ENCODE measurements around the gene DCBLD2. TPM values are rescaled to one million over a fixed set of nuclear protein-coding genes. Genes with fewer than 3 reads are reported as not detected.
A peak's percentile ranks its signal among the peaks of the same experiment; 100 is the strongest.

The DCBLD2 gene
- 60.8 and 70.2 TPM in 2 replicates for total RNA-seq (2014; rRNA removed; shearing (Covaris generic))

- peak; percentile 96 to 98 for DNase-seq (ENCODE audit: low read depth in 1 of 2, low spot score in 2 of 2)
- peaks cover 25% of the 10 kb centered on the region for H3K36me3 ChIP-seq
- peaks cover 49% of the 10 kb centered on the region for H3K4me1 ChIP-seq (replicated peaks)
- 0 out of 2 replicates have a peak, but pooled peaks cover 3% of the 10 kb centered on the region for H3K9me3 ChIP-seq (replicated peaks)
- H3K27me3 ChIP-seq (replicated peaks) = no peaks in the 10 kb centered on the region
- peak within 1 kb of the TSS; percentile 71 for H3K27ac ChIP-seq
- H3K4me3 ChIP-seq = peak within 1 kb of the TSS; percentile 98
Measured at GRCh38 chr3:98901392-98902350, at the start of gene DCBLD2. TSS of gene DCBLD2 (minus strand) at chr3:98901695. CDS start at chr3:98901326, 369 bp downstream.

- DNase-seq (ENCODE audit: low read depth in 1 of 2, low spot score in 2 of 2) = no peak
- Histone ChIP-seq H3K36me3 (no peaks in the 10 kb centered on the region), H3K27me3 (replicated peaks) (no peaks in the 10 kb centered on the region), H3K4me3 (no peak overlapping the region), H3K27ac (no peak overlapping the region), H3K9me3 (replicated peaks) (no peaks in the 10 kb centered on the region), H3K4me1 (replicated peaks) (no peaks in the 10 kb centered on the region)
Measured at GRCh38 chr3:98945666-98946065, 44.2 kb upstream of the DCBLD2 start.

- Histone ChIP-seq H3K4me3 (no peak overlapping the region), H3K36me3 (no peaks in the 10 kb centered on the region), H3K9me3 (replicated peaks) (no peaks in the 10 kb centered on the region), H3K4me1 (replicated peaks) (no peaks in the 10 kb centered on the region), H3K27me3 (replicated peaks) (no peaks in the 10 kb centered on the region), H3K27ac (no peak overlapping the region)
- DNase-seq (ENCODE audit: low read depth in 1 of 2, low spot score in 2 of 2) = no peak
Measured at GRCh38 chr3:98945101-98945524, 43.6 kb upstream of the DCBLD2 start.

- Histone ChIP-seq H3K9me3 (replicated peaks) (no peaks in the 10 kb centered on the region; the same call in 1 of the 2 replicates), H3K27me3 (replicated peaks) (no peaks in the 10 kb centered on the region), H3K36me3 (no peaks in the 10 kb centered on the region), H3K4me1 (replicated peaks) (no peaks in the 10 kb centered on the region), H3K27ac (no peak overlapping the region), H3K4me3 (no peak overlapping the region)
- DNase-seq (ENCODE audit: low read depth in 1 of 2, low spot score in 2 of 2) = no peak
Measured at GRCh38 chr3:98930413-98930812, 28.9 kb upstream of the DCBLD2 start.

- Histone ChIP-seq H3K4me3 (no peak overlapping the region), H3K9me3 (replicated peaks) (no peaks in the 10 kb centered on the region), H3K36me3 (no peaks in the 10 kb centered on the region), H3K27ac (peak overlapping the region; percentile 76; the same call in 1 of the 2 replicates), H3K4me1 (replicated peaks) (peaks cover 43% of the 10 kb centered on the region), H3K27me3 (replicated peaks) (no peaks in the 10 kb centered on the region)
- DNase-seq (ENCODE audit: low read depth in 1 of 2, low spot score in 2 of 2) = no peak
Measured at GRCh38 chr3:98921957-98922356, 20.5 kb upstream of the DCBLD2 start.

- Histone ChIP-seq H3K9me3 (replicated peaks) (no peaks in the 10 kb centered on the region), H3K27ac (no peak overlapping the region), H3K27me3 (replicated peaks) (no peaks in the 10 kb centered on the region), H3K36me3 (no peaks in the 10 kb centered on the region), H3K4me3 (no peak overlapping the region), H3K4me1 (replicated peaks) (peaks cover 43% of the 10 kb centered on the region)
- no peak for DNase-seq (ENCODE audit: low read depth in 1 of 2, low spot score in 2 of 2)
Measured at GRCh38 chr3:98920166-98920565, 18.7 kb upstream of the DCBLD2 start.

GRCh38 chr3:98918586-98918985 lies 17.1 kb upstream of the DCBLD2 start:
- no peak for DNase-seq (ENCODE audit: low read depth in 1 of 2, low spot score in 2 of 2)
- H3K27me3 ChIP-seq (replicated peaks) = no peaks in the 10 kb centered on the region
- H3K4me3 ChIP-seq = no peak overlapping the region
- no peaks in the 10 kb centered on the region for H3K36me3 ChIP-seq
- H3K9me3 ChIP-seq (replicated peaks) = no peaks in the 10 kb centered on the region
- peaks cover 38% of the 10 kb centered on the region for H3K4me1 ChIP-seq (replicated peaks)
- no peak overlapping the region for H3K27ac ChIP-seq

- Histone ChIP-seq H3K9me3 (replicated peaks) (no peaks in the 10 kb centered on the region), H3K4me3 (no peak overlapping the region), H3K4me1 (replicated peaks) (peaks cover 29% of the 10 kb centered on the region), H3K36me3 (no peaks in the 10 kb centered on the region), H3K27ac (no peak overlapping the region), H3K27me3 (replicated peaks) (no peaks in the 10 kb centered on the region)
- no peak for DNase-seq (ENCODE audit: low read depth in 1 of 2, low spot score in 2 of 2)
Measured at GRCh38 chr3:98917608-98918007, 16.1 kb upstream of the DCBLD2 start.

- H3K4me3 ChIP-seq = no peak overlapping the region
- H3K27me3 ChIP-seq (replicated peaks) = no peaks in the 10 kb centered on the region
- H3K36me3 ChIP-seq = no peaks in the 10 kb centered on the region
- DNase-seq (ENCODE audit: low read depth in 1 of 2, low spot score in 2 of 2) = no peak
- H3K9me3 ChIP-seq (replicated peaks) = no peaks in the 10 kb centered on the region
- H3K27ac ChIP-seq = no peak overlapping the region
- H3K4me1 ChIP-seq (replicated peaks) = peaks cover 21% of the 10 kb centered on the region
Measured at GRCh38 chr3:98914210-98915080, 12.9 kb upstream of the DCBLD2 start.

- no peak for DNase-seq (ENCODE audit: low read depth in 1 of 2, low spot score in 2 of 2)
- peaks cover under 1% of the 10 kb centered on the region for H3K4me1 ChIP-seq (replicated peaks)
- H3K36me3 ChIP-seq = no peaks in the 10 kb centered on the region
- H3K9me3 ChIP-seq (replicated peaks) = no peaks in the 10 kb centered on the region
- no peak overlapping the region for H3K4me3 ChIP-seq
- no peaks in the 10 kb centered on the region for H3K27me3 ChIP-seq (replicated peaks)
- no peak overlapping the region for H3K27ac ChIP-seq
Measured at GRCh38 chr3:98912448-98912847, 11.0 kb upstream of the DCBLD2 start.

- peak in 1 of 2 experiments; percentile 67 for DNase-seq (ENCODE audit: low read depth in 1 of 2, low spot score in 2 of 2)
- no peak overlapping the region for H3K4me3 ChIP-seq
- peaks cover 2% of the 10 kb centered on the region for H3K36me3 ChIP-seq
- peak overlapping the region; percentile 58 for H3K27ac ChIP-seq
- peaks cover 37% of the 10 kb centered on the region for H3K4me1 ChIP-seq (replicated peaks)
- H3K27me3 ChIP-seq (replicated peaks) = no peaks in the 10 kb centered on the region
- no peaks in the 10 kb centered on the region for H3K9me3 ChIP-seq (replicated peaks)
Measured at GRCh38 chr3:98906230-98906629, 4.7 kb upstream of the DCBLD2 start.

- H3K27ac ChIP-seq = peak overlapping the region; percentile 25; the same call in 1 of the 2 replicates
Measured at GRCh38 chr3:98903705-98904481, 2.4 kb upstream of the DCBLD2 start.

GRCh38 chr3:98903099-98903498 lies 1.6 kb upstream of the DCBLD2 start:
- H3K36me3 ChIP-seq = peaks cover 25% of the 10 kb centered on the region
- H3K4me3 ChIP-seq = no peak overlapping the region
- H3K9me3 ChIP-seq (replicated peaks) = 0 out of 2 replicates have a peak, but pooled peaks cover 3% of the 10 kb centered on the region
- H3K4me1 ChIP-seq (replicated peaks) = peaks cover 54% of the 10 kb centered on the region
- no peaks in the 10 kb centered on the region for H3K27me3 ChIP-seq (replicated peaks)
- DNase-seq (ENCODE audit: low read depth in 1 of 2, low spot score in 2 of 2) = no peak
- H3K27ac ChIP-seq = no peak overlapping the region

More at GRCh38 chr3:98903705-98904481, 2.4 kb upstream of the DCBLD2 start:
- H3K4me3 ChIP-seq = no peak overlapping the region
- peaks cover 20% of the 10 kb centered on the region for H3K36me3 ChIP-seq
- no peak for DNase-seq (ENCODE audit: low read depth in 1 of 2, low spot score in 2 of 2)
- peaks cover 50% of the 10 kb centered on the region for H3K4me1 ChIP-seq (replicated peaks)
- H3K9me3 ChIP-seq (replicated peaks) = 0 out of 2 replicates have a peak, but pooled peaks cover 3% of the 10 kb centered on the region
- H3K27me3 ChIP-seq (replicated peaks) = no peaks in the 10 kb centered on the region

Data from SJSA1 (cell line).